COR-L47 (cell line): ENCODE data around the gene HLA-DPB1.
"Not testable (repeated sequence)": the region's sequence is repeated elsewhere in the genome, so short reads cannot be mapped to it uniquely, and the experiment has no call there.

ENCODE experiments used
- DNase-seq: peaks from one replicate; lab custom pipeline; 2025; lab: John Stamatoyannopoulos, UW

The HLA-DPB1 gene

GRCh38 chr6:33071569-33071968, 4.2 kb upstream of the HLA-DPB1 start:
- DNase-seq: no peak

- no peak for DNase-seq
Measured at GRCh38 chr6:33072508-33073100, 3.2 kb upstream of the HLA-DPB1 start.

GRCh38 chr6:33073431-33073871, 2.3 kb upstream of the HLA-DPB1 start, which contains the start of gene HLA-DPA1:
TSS of gene HLA-DPA1 (minus strand) at chr6:33073649.
- DNase-seq: no peak

- no peak for DNase-seq
Measured at GRCh38 chr6:33075208-33075567, 602 bp upstream of the HLA-DPB1 start.

- no peak for DNase-seq
Measured at GRCh38 chr6:33076406-33076934, 680 bp downstream of the HLA-DPB1 start.

GRCh38 chr6:33077908-33078307, 2.1 kb downstream of the HLA-DPB1 start:
- DNase-seq: no peak

GRCh38 chr6:33078442-33078841, 2.7 kb downstream of the HLA-DPB1 start:
- no peak for DNase-seq

- no peak for DNase-seq
Measured at GRCh38 chr6:33078919-33079521, 3.2 kb downstream of the HLA-DPB1 start.

GRCh38 chr6:33079580-33079979, 3.8 kb downstream of the HLA-DPB1 start:
- DNase-seq: no peak

- no peak for DNase-seq
Measured at GRCh38 chr6:33080127-33081089, 4.6 kb downstream of the HLA-DPB1 start.

- DNase-seq: no peak
Measured at GRCh38 chr6:33081098-33081824, 5.5 kb downstream of the HLA-DPB1 start.

GRCh38 chr6:33082702-33083101, 6.9 kb downstream of the HLA-DPB1 start:
- no peak for DNase-seq

GRCh38 chr6:33085627-33086026, 9.8 kb downstream of the HLA-DPB1 start:
- DNase-seq: no peak

GRCh38 chr6:33088258-33088930, 12.6 kb downstream of the HLA-DPB1 start:
- no peak for DNase-seq

GRCh38 chr6:33088931-33089620, 13.3 kb downstream of the HLA-DPB1 start:
- no peak for DNase-seq

- no peak for DNase-seq
Measured at GRCh38 chr6:33091957-33092356, 16.2 kb downstream of the HLA-DPB1 start.

GRCh38 chr6:33092385-33092784, 16.6 kb downstream of the HLA-DPB1 start:
- DNase-seq: no peak

GRCh38 chr6:33093855-33094254, 18.1 kb downstream of the HLA-DPB1 start:
- no peak for DNase-seq

GRCh38 chr6:33095681-33096080, 19.9 kb downstream of the HLA-DPB1 start:
- no peak for DNase-seq

GRCh38 chr6:33101121-33101737, 25.4 kb downstream of the HLA-DPB1 start:
- not testable (repeated sequence) for DNase-seq
